ENCODE measurements around the gene PBX4. TPM values are rescaled to one million over a fixed set of nuclear protein-coding genes. Genes with fewer than 3 reads are reported as not detected.

The PBX4 gene
- total and polyA plus RNA-seq, 2 of the 8 experiments (the other 6 are each of a cell fraction or from before 2014, with no cell fraction given), result 3.4 to 3.8 TPM

- no peaks in the 10 kb centered on the region for H3K36me3 ChIP-seq (ENCODE audit: control insufficient read depth in 2 of 4, insufficient read depth in 4 of 4, low read length in 3 of 4)
- H2BK120ac ChIP-seq (replicated peaks; ENCODE audit: low read depth, low read length), result no peak overlapping the region
- WGBS, 2 experiments (ENCODE audit: extremely low coverage in 1 of 2, insufficient coverage in 1 of 2, insufficient read length in 1 of 2, insufficient replicate concordance in 2 of 2, low coverage in 1 of 2, low lambda C conversion rate in 2 of 2, missing lambda C conversion rate in 1 of 2), result 87% methylated on average over 1 of the region's 1 CpG; no CpG with 5 or more reads in 1 of the 2 experiments
- H3K14ac ChIP-seq (ENCODE audit: insufficient read length), result no peak overlapping the region
- no peak overlapping the region for H3K23ac ChIP-seq (ENCODE audit: insufficient read length)
- no peak overlapping the region for H4K8ac ChIP-seq (ENCODE audit: extremely low read depth, insufficient read depth, low read length)
- H3K4ac ChIP-seq (replicated peaks; ENCODE audit: insufficient read length, low read depth, low read length), result no peak overlapping the region
- peaks cover 2 to 11% (median 4%) of the 10 kb centered on the region in 4 experiments; a peak in 6 of 7 replicates for H3K4me1 ChIP-seq (replicated peaks in 1 of 4; ENCODE audit: control insufficient read depth in 3 of 4, insufficient read depth in 4 of 4, low read length in 3 of 4)
- ChIA-PET POLR2A (ENCODE audit: partially characterized antibody) (no interaction called here), CTCF (ENCODE audit: partially characterized antibody) (interaction anchor here (1.3 to 1.6 kb wide), 3 partner anchors 32 to 45 kb away, joined by 4 to 6 read pairs (median 4); partner anchors contain the start of gene GMIP)
- H2BK20ac ChIP-seq (ENCODE audit: low read length), result no peak overlapping the region
- no peak overlapping the region for H2BK5ac ChIP-seq (ENCODE audit: low read depth, low read length)
- no peak overlapping the region for H2BK15ac ChIP-seq (ENCODE audit: low read length)
- TF ChIP-seq TAF1 (IDR thresholded peaks at IDR 0.05; ENCODE audit: low read depth, low read length) (no peak), TEAD4 (IDR thresholded peaks at IDR 0.05; ENCODE audit: low read depth, low read length) (no peak), CTCF (IDR thresholded peaks at IDR 0.05; ENCODE audit: control extremely low read depth in 1 of 3, insufficient read depth in 1 of 3, low read depth in 1 of 3, low read length in 3 of 3) (no peak), RAD21 (IDR thresholded peaks at IDR 0.05 in 1 of 2, conservative IDR thresholded peaks at IDR 0.05 in 1 of 2; ENCODE audit: low read depth in 2 of 2, low read length in 2 of 2) (no peak), RNF2 (IDR thresholded peaks at IDR 0.05; ENCODE audit: borderline replicate concordance, low read depth, low read length, missing control alignments, poor library complexity, severe bottlenecking) (no peak), BCL11A (IDR thresholded peaks at IDR 0.05; ENCODE audit: low read depth in 2 of 2, low read length in 2 of 2) (no peak), SIRT6 (IDR thresholded peaks at IDR 0.05; ENCODE audit: low read length) (no peak), ASH2L (IDR thresholded peaks at IDR 0.05; ENCODE audit: low read length) (no peak), KDM5A (IDR thresholded peaks at IDR 0.05; ENCODE audit: low read length) (no peak)
- H4K20me1 ChIP-seq (replicated peaks in 1 of 2; ENCODE audit: control insufficient read depth in 1 of 2, insufficient read depth in 2 of 2, low read length in 2 of 2), result no peaks in the 10 kb centered on the region
- FAIRE-seq, result no peak
- H4K5ac ChIP-seq (ENCODE audit: insufficient read length, low read depth, low read length), result no peak overlapping the region
- no peak overlapping the region for H2AK5ac ChIP-seq (ENCODE audit: low read depth, low read length)
- no peak overlapping the region for H3K4me2 ChIP-seq (ENCODE audit: insufficient read depth in 1 of 2, low read depth in 2 of 2, low read length in 2 of 2)
- H3K79me1 ChIP-seq (ENCODE audit: low read depth, low read length), result no peaks in the 10 kb centered on the region
- H3K56ac ChIP-seq (replicated peaks; ENCODE audit: insufficient read length, low read depth, low read length), result no peak overlapping the region
- H2AFZ ChIP-seq (ENCODE audit: low read length), result no peak overlapping the region
- no peak overlapping the region for H4K91ac ChIP-seq (replicated peaks; ENCODE audit: insufficient read length, low read length)
- no peaks in the 10 kb centered on the region for H3K23me2 ChIP-seq (ENCODE audit: low read depth, low read length)
- H3K27me3 ChIP-seq (replicated peaks in 1 of 4; ENCODE audit: control insufficient read depth in 3 of 4, extremely low read depth in 1 of 4, insufficient read depth in 3 of 4, low read length in 3 of 4), result no peaks in the 10 kb centered on the region
- H3K18ac ChIP-seq (ENCODE audit: extremely low read depth, low read length), result no peak overlapping the region
- H3K27ac ChIP-seq (ENCODE audit: low read depth, low read length), result no peak overlapping the region
- no peak overlapping the region for H3K9ac ChIP-seq (replicated peaks in 1 of 4; ENCODE audit: extremely low read depth in 1 of 4, low read depth in 3 of 4, low read length in 3 of 4)
- H3K4me3 ChIP-seq (ENCODE audit: extremely low read depth in 1 of 4, insufficient read depth in 2 of 4, low read depth in 3 of 4, low read length in 4 of 4), result no peak overlapping the region
- no peak overlapping the region for H2BK12ac ChIP-seq (ENCODE audit: low read depth, low read length)
- H3K9me3 ChIP-seq (ENCODE audit: insufficient read depth in 2 of 2, low read depth in 1 of 2, low read length in 1 of 2), result no peaks in the 10 kb centered on the region
- H3K79me2 ChIP-seq (ENCODE audit: control insufficient read depth in 1 of 2, insufficient read depth in 2 of 2, low read length in 2 of 2), result no peaks in the 10 kb centered on the region
- DNase-seq (ENCODE audit: low read depth in 1 of 2, low spot score in 2 of 2), result no peak
Observed at GRCh38 chr19:19606021-19606420, 12.5 kb downstream of the PBX4 start.
